Ovary (tissue), 9 donors: ENCODE measurements around the gene CDC42SE2. TPM values are rescaled to one million over a fixed set of nuclear protein-coding genes. Genes with fewer than 3 reads are reported as not detected.

Experiments used
- DNase-seq, 5 donors: peaks; one replicate each; pipeline ENCODE4 v3.0.0-alpha.2; 2019 to 2020
- H3K27ac ChIP-seq, 2 donors: fragments of 200-600 bp; one replicate each; pipeline versions ENCODE4 v1.5.1 to v1.8.0; 2019 to 2022
- H3K27me3 ChIP-seq: fragments of 200-600 bp; one replicate; pipeline ENCODE4 v1.8.0; 2022
- H3K36me3 ChIP-seq: fragments of 200-600 bp; sonication (generic); one replicate; pipeline ENCODE4 v1.5.1; 2019
- H3K4me1 ChIP-seq: one replicate; pipeline ENCODE4 v1.8.1; 2013; ENCODE audit warnings: mild to moderate bottlenecking, moderate library complexity; ENCODE audit not compliant: insufficient read depth
- H3K4me3 ChIP-seq: fragments of 200-600 bp; sonication (generic); one replicate; pipeline ENCODE4 v1.5.1; 2017
- H3K9me3 ChIP-seq, 2 donors: fragments of 200-600 bp in 1 of 2; sonication (generic) in 1 of 2; one replicate each; pipeline versions ENCODE4 v1.5.1 to v1.8.1; 2013 to 2019; ENCODE audit warnings: mild to moderate bottlenecking in 1 of 2, moderate library complexity in 1 of 2
- CTCF ChIP-seq, 3 donors: fragments of 450-650 bp in 2 of 3; fragments of 200-600 bp in 1 of 3; IDR thresholded peaks; one replicate each; pipeline versions ENCODE4 v1.5.1 to v1.8.0; 2016 to 2022; ENCODE audit warnings: antibody characterized with exemption in 3 of 3, mild to moderate bottlenecking in 1 of 3
- EP300 ChIP-seq: sonication (generic); formaldehyde crosslinking; IDR thresholded peaks from one replicate; pipeline ENCODE4 v1.6.1; 2017; ENCODE audit warnings: antibody characterized with exemption
- POLR2A ChIP-seq: fragments of 450-650 bp; IDR thresholded peaks from one replicate; pipeline ENCODE4 v1.6.1; 2017; ENCODE audit warnings: antibody characterized with exemption, mild to moderate bottlenecking, moderate library complexity
- WGBS, 3 donors: extraction: QIAGEN DNeasy Blood & Tissue Kit in 1 of 3; methylation state at CpG; one replicate each; pipeline versions ENCODE4 v1.1.5 to v1.1.7; 2013 to 2017; 5-methylcytosine and 5-hydroxymethylcytosine counted together
- intact Hi-C, 4 donors: fragments of 100-400 bp; cut with DNase I; formaldehyde crosslinking; loops; one replicate each; pipeline versions ENCODE4 v1.11.0 to v1.15.1; 2022 to 2023
- polyA plus RNA-seq, 2 donors: library from polyadenylated mRNA; stranded (reverse); fragments of 200-250 nt in 1 of 2; fragments of 350-450 nt in 1 of 2; fragmentation: Illumina TruSeq in 1 of 2; extraction: RNeasy Lipid Tissue Mini Kit (QIAGEN cat#74804) in 1 of 2; gene quantifications; one replicate each; pipeline ENCODE4 v1.2.3, GENCODE V29; 2013 to 2014
- total RNA-seq, 7 donors: library from RNA; depleted of rRNA in 2 of 7; stranded (reverse); fragments of >200 nt in 2 of 7; fragmentation: NEBNext Ultra II Directional in 3 of 7; extraction: Animal tissue kit (Norgen Biotek cat#: 25700) in 3 of 7; gene quantifications; one replicate each; pipeline versions ENCODE4 v1.1.0 to v1.2.4, GENCODE V29; 2016 to 2023
- donor health status: DM: no; HTN: no; CAD: no; lungs with moderate emphysema.
- donor health status: DM: no; HTN: no; CAD: no.
- donor health status: Bipolar disorder and iron deficiency.
- donor health status: DM: yes; HTN: yes; CAD: no.
- donor health status: DM: no; HTN: no; CAD: no.
- donor health status: DM: yes; HTN: yes; CAD: no.

Gene CDC42SE2
- total and polyA plus RNA-seq, 9 donors: 18.0 to 37.6 (median 23.7) TPM

GRCh38 chr5:131223751-131224386 lies 40.0 kb upstream of the CDC42SE2 start:
- WGBS, 3 donors: 84 to 87% (median 86%) methylated on average over 2 of the region's 2 CpGs
- H3K9me3 ChIP-seq: no peaks in the 10 kb centered on the region
- TF ChIP-seq CTCF (IDR thresholded peaks at IDR 0.05) (no peak), POLR2A (no peak), EP300 (no peak)
- no peak overlapping the region for H3K4me3 ChIP-seq
- intact Hi-C loops: no loop called here
- H3K4me1 ChIP-seq: no peaks in the 10 kb centered on the region
- no peak overlapping the region for H3K27ac ChIP-seq
- no peaks in the 10 kb centered on the region for H3K36me3 ChIP-seq
- DNase-seq: no peak
- H3K27me3 ChIP-seq: no peaks in the 10 kb centered on the region

GRCh38 chr5:131224387-131225201 lies 39.3 kb upstream of the CDC42SE2 start:
- Histone ChIP-seq H3K27me3 (no peaks in the 10 kb centered on the region), H3K4me1 (no peaks in the 10 kb centered on the region), H3K27ac (no peak overlapping the region), H3K4me3 (no peak overlapping the region), H3K36me3 (no peaks in the 10 kb centered on the region), H3K9me3 (no peaks in the 10 kb centered on the region)
- TF ChIP-seq CTCF (IDR thresholded peaks at IDR 0.05) (no peak), POLR2A (no peak), EP300 (no peak)
- no peak for DNase-seq
- intact Hi-C loops: no loop called here
- 81 to 85% (median 84%) methylated on average over 6 of the region's 6 CpGs for WGBS, 3 donors

- no peaks in the 10 kb centered on the region for H3K27me3 ChIP-seq
- H3K4me1 ChIP-seq: no peaks in the 10 kb centered on the region
- TF ChIP-seq CTCF (IDR thresholded peaks at IDR 0.05) (no peak), POLR2A (no peak), EP300 (no peak)
- H3K4me3 ChIP-seq: no peak overlapping the region
- H3K36me3 ChIP-seq: no peaks in the 10 kb centered on the region
- DNase-seq: no peak
- intact Hi-C loops: no loop called here
- WGBS, 3 donors: 80 to 90% (median 90%) methylated on average over 4 of the region's 4 CpGs
- H3K27ac ChIP-seq: no peak overlapping the region
- no peaks in the 10 kb centered on the region for H3K9me3 ChIP-seq
Observed at GRCh38 chr5:131225282-131225974, 38.4 kb upstream of the CDC42SE2 start.

- DNase-seq: no peak
- H3K4me1 ChIP-seq: no peaks in the 10 kb centered on the region
- intact Hi-C loops: no loop called here
- no peak for TF ChIP-seq POLR2A
- TF ChIP-seq EP300: no peak
- H3K36me3 ChIP-seq: no peaks in the 10 kb centered on the region
- no peak overlapping the region for H3K4me3 ChIP-seq
- WGBS, 3 donors: 60 to 78% (median 72%) methylated on average over 2 of the region's 2 CpGs
- H3K27me3 ChIP-seq: no peaks in the 10 kb centered on the region
- no peaks in the 10 kb centered on the region for H3K9me3 ChIP-seq
- no peak overlapping the region for H3K27ac ChIP-seq
Observed at GRCh38 chr5:131226899-131227298, 37.0 kb upstream of the CDC42SE2 start.
